Peyer's patch (tissue), 4 donors: ENCODE results near the gene PDGFB. TPM values are rescaled to one million over a fixed set of nuclear protein-coding genes. Genes with fewer than 3 reads are reported as not detected.
A peak's percentile ranks its signal among the peaks of the same experiment; 100 is the strongest.

Experiments
- DNase-seq, 3 donors: peaks; one replicate each; pipeline ENCODE4 v3.0.0-alpha.2; 2017 to 2019
- H3K27ac ChIP-seq, 4 donors: fragments of 200-600 bp; sonication (generic); one replicate each; pipeline ENCODE4 v1.5.1; 2016 to 2019
- H3K27me3 ChIP-seq, 2 donors: fragments of 200-600 bp; sonication (generic); one replicate each; pipeline ENCODE4 v1.5.1; 2019
- H3K36me3 ChIP-seq, 3 donors: fragments of 200-600 bp; sonication (generic); one replicate each; pipeline ENCODE4 v1.5.1; 2016 to 2019
- H3K4me1 ChIP-seq, 4 donors: fragments of 200-600 bp; sonication (generic); one replicate each; pipeline ENCODE4 v1.5.1; 2016 to 2019
- H3K4me3 ChIP-seq, 4 donors: fragments of 200-600 bp; sonication (generic); 1 replicate in 3 of 4; 2 replicates in 1 of 4; pipeline ENCODE4 v1.5.1; 2016 to 2019; ENCODE audit warnings: mild to moderate bottlenecking in 1 of 4
- H3K9me3 ChIP-seq, 4 donors: fragments of 200-600 bp; sonication (generic); one replicate each; pipeline ENCODE4 v1.5.1; 2016 to 2019; ENCODE audit warnings: mild to moderate bottlenecking in 1 of 4
- POLR2A ChIP-seq, 2 donors: fragments of 450-650 bp; IDR thresholded peaks; one replicate each; pipeline ENCODE4 v1.5.1; 2017; ENCODE audit warnings: antibody characterized with exemption in 2 of 2, mild to moderate bottlenecking in 2 of 2, moderate library complexity in 2 of 2
- total RNA-seq, 4 donors: library from RNA; depleted of rRNA; stranded (reverse); fragments of >200 nt; gene quantifications; one replicate each; pipeline ENCODE4 v1.1.0, GENCODE V29; 2016
- TF ChIP-seq, protein P1 (sequence below), 6 experiments: fragments of 450-650 bp in 4 of 6; fragments of 200-600 bp in 2 of 6; sonication (generic) in 1 of 6; IDR thresholded peaks; one replicate each; pipeline ENCODE4 v1.5.1; 2017 to 2019; ENCODE audit warnings: antibody characterized with exemption in 6 of 6, mild to moderate bottlenecking in 3 of 6, moderate library complexity in 1 of 6

Gene PDGFB
- total RNA-seq, 4 donors from 2014 or later = 1.8 to 10.7 (median 3.8) TPM

GRCh38 chr22:39236321-39237317 lies 8.2 kb downstream of the PDGFB start:
- no peak overlapping the region for H3K4me3 ChIP-seq
- DNase-seq = peak in 2 of 3 donors; percentile 73 to 76
- H3K27me3 ChIP-seq = peaks cover 0 to 6% of the 10 kb centered on the region in 2 donors
- TF ChIP-seq, protein P1, sequence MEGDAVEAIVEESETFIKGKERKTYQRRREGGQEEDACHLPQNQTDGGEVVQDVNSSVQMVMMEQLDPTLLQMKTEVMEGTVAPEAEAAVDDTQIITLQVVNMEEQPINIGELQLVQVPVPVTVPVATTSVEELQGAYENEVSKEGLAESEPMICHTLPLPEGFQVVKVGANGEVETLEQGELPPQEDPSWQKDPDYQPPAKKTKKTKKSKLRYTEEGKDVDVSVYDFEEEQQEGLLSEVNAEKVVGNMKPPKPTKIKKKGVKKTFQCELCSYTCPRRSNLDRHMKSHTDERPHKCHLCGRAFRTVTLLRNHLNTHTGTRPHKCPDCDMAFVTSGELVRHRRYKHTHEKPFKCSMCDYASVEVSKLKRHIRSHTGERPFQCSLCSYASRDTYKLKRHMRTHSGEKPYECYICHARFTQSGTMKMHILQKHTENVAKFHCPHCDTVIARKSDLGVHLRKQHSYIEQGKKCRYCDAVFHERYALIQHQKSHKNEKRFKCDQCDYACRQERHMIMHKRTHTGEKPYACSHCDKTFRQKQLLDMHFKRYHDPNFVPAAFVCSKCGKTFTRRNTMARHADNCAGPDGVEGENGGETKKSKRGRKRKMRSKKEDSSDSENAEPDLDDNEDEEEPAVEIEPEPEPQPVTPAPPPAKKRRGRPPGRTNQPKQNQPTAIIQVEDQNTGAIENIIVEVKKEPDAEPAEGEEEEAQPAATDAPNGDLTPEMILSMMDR (IDR thresholded peaks at IDR 0.05) = no peak
- TF ChIP-seq POLR2A (IDR thresholded peaks at IDR 0.05) = no peak
- H3K9me3 ChIP-seq = no peaks in the 10 kb centered on the region
- H3K4me1 ChIP-seq = peaks cover 0 to 55% (median 25%) of the 10 kb centered on the region in 4 donors
- H3K27ac ChIP-seq = peak overlapping the region in 2 of 4 donors; percentile 22 to 36
- no peaks in the 10 kb centered on the region for H3K36me3 ChIP-seq

DNA sequence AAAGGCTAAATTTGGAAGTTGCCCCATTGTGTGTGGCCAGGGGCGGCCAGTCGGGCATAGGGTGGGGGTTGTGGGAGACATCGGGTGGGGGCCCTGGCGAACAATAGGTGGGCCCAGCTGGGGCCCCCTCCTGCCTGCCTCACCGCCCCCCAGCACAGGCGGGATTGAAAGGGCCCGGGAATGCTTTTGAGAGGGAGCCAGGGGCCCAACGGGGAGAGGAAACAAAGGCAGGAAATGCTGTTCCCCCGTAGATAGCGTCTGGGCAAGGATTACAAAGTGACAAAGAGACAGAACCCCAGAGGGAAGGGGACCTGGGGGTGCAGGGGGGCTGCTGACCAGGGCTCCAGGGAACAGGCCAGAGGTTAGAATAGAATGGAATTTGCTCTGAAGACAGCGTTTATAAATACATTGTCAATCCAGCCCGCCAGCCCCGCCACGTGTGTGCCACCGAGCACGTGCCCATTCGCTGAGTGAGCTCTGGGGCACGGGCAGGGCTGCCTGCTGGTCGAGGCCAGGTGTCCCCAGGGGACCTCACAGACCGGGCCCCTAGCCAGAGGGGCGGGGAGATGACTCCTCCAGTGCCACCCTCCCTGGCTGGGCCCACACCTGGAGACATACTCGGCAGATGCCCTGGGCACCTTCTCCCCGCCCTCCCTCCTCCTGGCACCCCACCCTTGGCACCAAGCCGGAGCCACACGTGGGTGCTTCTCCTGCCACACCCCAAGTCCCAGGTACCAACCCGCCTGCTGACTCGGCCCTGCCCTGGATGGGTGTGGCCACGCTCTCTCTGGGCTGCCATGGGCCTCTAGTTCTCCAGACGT lies 9.7 kb downstream of the PDGFB start:
- Histone ChIP-seq H3K9me3 (no peaks in the 10 kb centered on the region), H3K27me3 (peaks cover 0 to 6% of the 10 kb centered on the region in 2 donors), H3K4me3 (no peak overlapping the region), H3K4me1 (peaks cover 0 to 46% (median 19%) of the 10 kb centered on the region in 4 donors), H3K36me3 (no peaks in the 10 kb centered on the region), H3K27ac (peak overlapping the region; percentile 19 to 60 (median 36))
- TF ChIP-seq POLR2A (IDR thresholded peaks at IDR 0.05) = no peak
- TF ChIP-seq, protein P1 (IDR thresholded peaks at IDR 0.05) = no peak
- peak in 2 of 3 donors; percentile 74 to 85 for DNase-seq

DNA sequence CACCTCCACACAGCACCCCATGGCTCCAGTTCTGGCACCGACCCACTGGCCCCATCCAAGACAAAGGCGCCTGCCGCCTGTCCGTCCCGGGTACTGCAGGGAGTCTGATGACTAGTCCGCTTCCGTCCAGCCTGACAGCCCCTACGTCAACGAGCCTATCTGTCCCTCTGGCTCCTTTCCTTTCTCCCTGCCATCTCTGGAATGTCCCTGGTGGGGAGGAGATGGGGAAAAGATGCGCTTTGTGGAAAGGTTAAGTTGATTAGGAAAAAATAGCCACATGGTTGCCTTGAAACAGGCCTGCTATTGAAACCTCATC lies 10.4 kb downstream of the PDGFB start:
- Histone ChIP-seq H3K4me1 (peaks cover 0 to 39% (median 19%) of the 10 kb centered on the region in 4 donors), H3K27me3 (peaks cover 0 to 6% of the 10 kb centered on the region in 2 donors)
- TF ChIP-seq, protein P1 (IDR thresholded peaks at IDR 0.05) = no peak
- TF ChIP-seq POLR2A (IDR thresholded peaks at IDR 0.05) = no peak

GRCh38 chr22:39233710-39234471 lies 10.9 kb downstream of the PDGFB start:
- Histone ChIP-seq H3K4me3 (no peak overlapping the region), H3K9me3 (no peaks in the 10 kb centered on the region), H3K27ac (peak overlapping the region in 3 of 4 donors; percentile 11 to 43 (median 36)), H3K4me1 (peaks cover 0 to 36% (median 19%) of the 10 kb centered on the region in 4 donors), H3K36me3 (no peaks in the 10 kb centered on the region), H3K27me3 (peaks cover 0 to 6% of the 10 kb centered on the region in 2 donors)
- no peak for TF ChIP-seq POLR2A (IDR thresholded peaks at IDR 0.05)
- TF ChIP-seq, protein P1 (IDR thresholded peaks at IDR 0.05) = no peak
- no peak for DNase-seq

More for the DNA sequence above, 10.4 kb downstream of the PDGFB start:
- Histone ChIP-seq H3K36me3 (no peaks in the 10 kb centered on the region), H3K27ac (peak overlapping the region; percentile 11 to 60 (median 36)), H3K9me3 (no peaks in the 10 kb centered on the region), H3K4me3 (no peak overlapping the region)
- DNase-seq = no peak
